22Rv1 (cell line): ENCODE results near the gene REPS2.

Source experiments
- CTCF ChIP-seq: fragments of 450-650 bp; IDR thresholded peaks from 2 replicates; pipeline ENCODE4 v1.5.1; 2017; ENCODE audit warnings: mild to moderate bottlenecking
- ZFX ChIP-seq: fragments of 450-650 bp; IDR thresholded peaks from 2 replicates; pipeline ENCODE4 v1.6.1; 2017; ENCODE audit warnings: antibody characterized with exemption, borderline replicate concordance

- TF ChIP-seq CTCF: no peak
- no peak for TF ChIP-seq ZFX
Measured at GRCh38 chrX:17170973-17171372, 224.5 kb downstream of the REPS2 start.
